ENCODE data around the gene LGR4.

LGR4 gene

GRCh38 chr11:27373856-27374602, 98.6 kb downstream of the LGR4 start:
- H3K4me3 ChIP-seq (ENCODE audit: control insufficient read depth, low read depth, low read length): no peak overlapping the region
- DNase-seq (ENCODE audit: low read depth): no peak
- no peak for TF ChIP-seq CTCF (IDR thresholded peaks at IDR 0.05; ENCODE audit: control insufficient read depth, insufficient read depth, low read depth, low read length, missing control alignments)

DNA sequence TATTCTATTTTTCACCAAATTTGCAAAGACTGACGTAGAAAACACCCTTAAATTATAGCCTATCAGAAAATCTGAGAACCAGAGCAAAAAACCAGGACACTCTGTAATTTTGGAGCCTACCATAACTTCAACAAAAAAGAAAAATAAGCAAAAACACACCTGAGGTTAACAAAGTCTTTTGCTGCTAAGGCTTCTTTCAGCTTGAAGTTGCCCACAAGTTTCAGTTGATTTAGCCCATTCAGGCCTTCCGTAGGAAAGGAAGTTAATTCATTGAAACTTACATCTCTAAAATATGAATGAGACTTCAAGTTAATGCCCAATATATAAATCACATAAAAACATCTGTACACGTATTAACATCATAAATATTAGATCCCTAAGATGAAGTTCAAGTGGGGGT, 99.2 kb downstream of the LGR4 start:
- TF ChIP-seq CTCF (IDR thresholded peaks at IDR 0.05; ENCODE audit: control insufficient read depth, insufficient read depth, low read depth, low read length, missing control alignments): no peak
- DNase-seq (ENCODE audit: low read depth): no peak
- H3K4me3 ChIP-seq (ENCODE audit: control insufficient read depth, low read depth, low read length): no peak overlapping the region

- no peak overlapping the region for H3K4me3 ChIP-seq (ENCODE audit: control insufficient read depth, low read depth, low read length)
- DNase-seq (ENCODE audit: low read depth): no peak
- TF ChIP-seq CTCF (IDR thresholded peaks at IDR 0.05; ENCODE audit: control insufficient read depth, insufficient read depth, low read depth, low read length, missing control alignments): no peak
Measured at GRCh38 chr11:27372164-27372563, 100.4 kb downstream of the LGR4 start.

DNA sequence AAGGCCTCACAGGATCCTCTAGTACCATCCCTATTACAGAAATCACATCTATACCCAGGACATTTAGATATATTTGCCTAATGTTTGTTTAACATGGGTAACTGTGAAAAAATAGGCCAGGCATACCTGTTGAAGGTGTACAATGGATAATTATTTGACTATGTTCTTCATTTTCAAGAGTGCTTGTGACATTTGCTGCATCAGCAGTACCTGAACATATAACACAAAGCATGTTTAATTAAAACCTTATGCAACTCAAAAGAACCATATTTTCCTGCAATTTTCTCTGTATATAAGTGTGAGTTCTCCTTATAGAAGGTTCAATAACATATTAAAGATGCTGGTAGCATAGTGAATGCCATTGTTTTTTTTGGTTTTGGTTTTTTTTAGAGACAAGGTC, 101.1 kb downstream of the LGR4 start:
- no peak overlapping the region for H3K4me3 ChIP-seq (ENCODE audit: control insufficient read depth, low read depth, low read length)
- no peak for TF ChIP-seq CTCF (IDR thresholded peaks at IDR 0.05; ENCODE audit: control insufficient read depth, insufficient read depth, low read depth, low read length, missing control alignments)
- no peak for DNase-seq (ENCODE audit: low read depth)

DNA sequence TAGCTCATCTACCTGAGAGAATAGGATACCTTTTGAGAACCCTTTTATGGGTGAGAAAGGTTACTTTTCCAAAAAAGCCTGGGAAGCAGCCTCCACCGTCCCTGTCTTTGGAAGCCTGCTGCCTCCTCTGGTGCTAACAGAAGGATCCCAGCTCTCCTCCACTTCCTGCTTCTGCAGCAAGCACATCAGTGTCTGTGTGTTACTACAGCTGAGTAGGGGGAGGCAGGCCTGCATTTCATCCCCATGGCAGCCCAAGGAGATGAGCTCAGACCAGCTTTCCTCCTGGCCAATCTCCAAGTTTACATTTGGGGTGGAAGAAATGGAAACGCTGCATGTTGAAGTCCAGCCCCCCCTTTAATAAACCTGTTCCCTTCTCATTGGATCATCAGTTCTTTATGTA, 102.2 kb downstream of the LGR4 start:
- TF ChIP-seq CTCF (IDR thresholded peaks at IDR 0.05; ENCODE audit: control insufficient read depth, insufficient read depth, low read depth, low read length, missing control alignments): no peak
- H3K4me3 ChIP-seq (ENCODE audit: control insufficient read depth, low read depth, low read length): no peak overlapping the region
- DNase-seq (ENCODE audit: low read depth): no peak

DNA sequence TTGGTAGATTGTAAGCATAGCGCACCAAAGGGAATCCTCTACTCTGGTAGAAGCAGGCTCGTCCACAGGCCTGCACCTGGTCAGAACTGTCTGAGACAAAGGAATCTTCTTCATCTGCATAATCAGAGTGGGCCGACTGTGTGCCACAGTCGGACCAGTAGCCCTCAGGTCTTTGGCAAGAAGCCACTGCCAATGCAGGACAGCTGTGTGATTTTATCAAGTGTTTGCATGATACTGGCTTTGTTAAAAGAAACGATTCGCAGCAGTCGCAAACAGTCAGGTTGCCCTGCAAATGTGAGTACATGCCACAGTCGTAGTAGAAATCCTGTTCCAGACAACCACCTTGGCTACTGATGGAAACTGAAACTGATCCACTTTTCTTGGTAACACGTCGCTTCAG, 104.7 kb downstream of the LGR4 start:
- H3K4me3 ChIP-seq (ENCODE audit: control insufficient read depth, low read depth, low read length): no peak overlapping the region
- no peak for DNase-seq (ENCODE audit: low read depth)
- TF ChIP-seq CTCF (IDR thresholded peaks at IDR 0.05; ENCODE audit: control insufficient read depth, insufficient read depth, low read depth, low read length, missing control alignments): no peak

Measured in AG09309 (cell line).